HEK293 (cell line): ENCODE results near the gene P2RX6.

ENCODE experiments used
- CTCF ChIA-PET: fragments of 350-600 bp; formaldehyde crosslinking; extraction: SDS; loops from one replicate; lab custom pipeline; 2021; ENCODE audit warnings: antibody characterized with exemption; lab: Yijun Ruan, JAX
- POLR2A ChIA-PET: fragments of 300-600 bp; formaldehyde crosslinking; extraction: SDS; loops from one replicate; lab custom pipeline; 2020; ENCODE audit warnings: antibody characterized with exemption, inconsistent platforms; lab: Yijun Ruan, JAX
- H3K27ac ChIP-seq: fragments of 200-500 bp; sonication (Bioruptor generic); 2 replicates; pipeline ENCODE4 v1.5.1; 2014; ENCODE audit warnings: low read depth, low read length, control low read depth, inconsistent platforms; ENCODE audit errors: extremely low read depth
- H3K36me3 ChIP-seq, 2 experiments: fragments of 200-500 bp in 1 of 2; sonication (Bioruptor generic) in 1 of 2; 1 replicate in 1 of 2; 2 replicates in 1 of 2; pipeline ENCODE4 v1.5.1; 2014 to 2017; ENCODE audit warnings: inconsistent platforms in 2 of 2, low read length in 2 of 2; ENCODE audit not compliant: control insufficient read depth in 2 of 2, insufficient read depth in 1 of 2
- H3K4me1 ChIP-seq: fragments of 200-500 bp; sonication (Bioruptor generic); 2 replicates; pipeline ENCODE4 v1.5.1; 2014; ENCODE audit warnings: mild to moderate bottlenecking, low read length, inconsistent platforms; ENCODE audit not compliant: control insufficient read depth, insufficient read depth
- H3K4me3 ChIP-seq: 2 replicates; pipeline ENCODE4 v1.5.1; 2011; ENCODE audit warnings: low read depth, mild to moderate bottlenecking, control low read depth, low read length, moderate library complexity
- H3K9me3 ChIP-seq: fragments of 200-500 bp; sonication (Bioruptor generic); 2 replicates; pipeline ENCODE4 v1.5.1; 2014; ENCODE audit warnings: low read depth, low read length, inconsistent platforms; ENCODE audit not compliant: control insufficient read depth, insufficient read depth
- HOXA7 ChIP-seq: sonication (generic); formaldehyde crosslinking; IDR thresholded peaks from 2 replicates; pipeline ENCODE4 v1.8.1; 2022; ENCODE audit warnings: missing genetic modification reagents, borderline replicate concordance
- RBAK ChIP-seq: fragments of 450-650 bp; formaldehyde crosslinking; IDR thresholded peaks from 2 replicates; pipeline ENCODE4 v1.5.1; 2016; ENCODE audit warnings: missing biosample characterization, missing genetic modification characterization
- SCRT1 ChIP-seq: fragments of 450-650 bp; formaldehyde crosslinking; IDR thresholded peaks from 2 replicates; pipeline ENCODE4 v1.5.1; 2016; ENCODE audit warnings: missing biosample characterization, missing genetic modification characterization, borderline replicate concordance
- YY2 ChIP-seq: fragments of 450-650 bp; formaldehyde crosslinking; IDR thresholded peaks from 2 replicates; pipeline ENCODE4 v1.5.1; 2016; ENCODE audit warnings: missing biosample characterization, missing genetic modification characterization
- ZBTB48 ChIP-seq: fragments of 450-650 bp; formaldehyde crosslinking; IDR thresholded peaks from 2 replicates; pipeline ENCODE4 v1.5.1; 2016; ENCODE audit warnings: missing biosample characterization, missing genetic modification characterization
- ZBTB49 ChIP-seq: fragments of 450-650 bp; formaldehyde crosslinking; IDR thresholded peaks from 2 replicates; pipeline ENCODE4 v1.5.1; 2016; ENCODE audit warnings: missing biosample characterization, missing genetic modification characterization, low read depth
- ZIC2 ChIP-seq: fragments of 450-650 bp; formaldehyde crosslinking; IDR thresholded peaks from 2 replicates; pipeline ENCODE4 v1.5.1; 2016; ENCODE audit warnings: missing biosample characterization, missing genetic modification characterization
- ZNF112 ChIP-seq: fragments of 450-650 bp; formaldehyde crosslinking; IDR thresholded peaks from 2 replicates; pipeline ENCODE4 v1.5.0; 2017; ENCODE audit warnings: missing biosample characterization, missing genetic modification characterization
- ZNF223 ChIP-seq: fragments of 450-650 bp; formaldehyde crosslinking; IDR thresholded peaks from 2 replicates; pipeline ENCODE4 v1.5.1; 2016; ENCODE audit warnings: missing biosample characterization, missing genetic modification characterization
- ZNF37A ChIP-seq: fragments of 450-650 bp; IDR thresholded peaks from 2 replicates; pipeline ENCODE4 v1.5.1; 2018; ENCODE audit warnings: missing biosample characterization, missing genetic modification characterization
- ZNF391 ChIP-seq: fragments of 450-650 bp; formaldehyde crosslinking; IDR thresholded peaks from 2 replicates; pipeline ENCODE4 v1.5.1; 2016; ENCODE audit warnings: low read depth, missing biosample characterization, missing genetic modification characterization, borderline replicate concordance
- ZNF510 ChIP-seq: fragments of 450-650 bp; formaldehyde crosslinking; IDR thresholded peaks from 2 replicates; pipeline ENCODE4 v1.5.1; 2018; ENCODE audit warnings: mild to moderate bottlenecking, missing genetic modification characterization, missing biosample characterization; ENCODE audit not compliant: insufficient replicate concordance
- ZNF518A ChIP-seq: fragments of 450-650 bp; formaldehyde crosslinking; conservative IDR thresholded peaks from 2 replicates; pipeline ENCODE4 v1.5.1; 2016; ENCODE audit warnings: low read depth, missing biosample characterization, missing genetic modification characterization
- ZNF555 ChIP-seq: fragments of 450-650 bp; formaldehyde crosslinking; conservative IDR thresholded peaks from 2 replicates; pipeline ENCODE4 v1.5.1; 2017; ENCODE audit warnings: missing biosample characterization, mild to moderate bottlenecking, missing genetic modification characterization, inconsistent platforms
- ZNF621 ChIP-seq: fragments of 450-650 bp; formaldehyde crosslinking; IDR thresholded peaks from 2 replicates; pipeline ENCODE4 v1.5.1; 2017; ENCODE audit warnings: missing biosample characterization, missing genetic modification characterization
- ZNF677 ChIP-seq: fragments of 450-650 bp; IDR thresholded peaks from 2 replicates; pipeline ENCODE4 v1.5.0; 2018; ENCODE audit warnings: missing biosample characterization, mild to moderate bottlenecking, missing genetic modification characterization, moderate library complexity
- ZNF707 ChIP-seq: fragments of 450-650 bp; formaldehyde crosslinking; IDR thresholded peaks from 2 replicates; pipeline ENCODE4 v1.5.1; 2016; ENCODE audit warnings: missing biosample characterization, missing genetic modification characterization
- ZNF830 ChIP-seq: fragments of 450-650 bp; IDR thresholded peaks from 2 replicates; pipeline ENCODE4 v1.5.0; 2018; ENCODE audit warnings: missing biosample characterization, missing genetic modification characterization, low read depth, mild to moderate bottlenecking, moderate library complexity
- ZSCAN23 ChIP-seq: fragments of 450-650 bp; formaldehyde crosslinking; IDR thresholded peaks from 2 replicates; pipeline ENCODE4 v1.5.1; 2016; ENCODE audit warnings: missing biosample characterization, missing genetic modification characterization
- TF ChIP-seq, protein P1 (sequence below): fragments of 450-650 bp; formaldehyde crosslinking; IDR thresholded peaks from 2 replicates; pipeline ENCODE4 v1.5.1; 2016; ENCODE audit warnings: missing biosample characterization, missing genetic modification characterization
- TF ChIP-seq, protein P2 (sequence below): fragments of 450-650 bp; formaldehyde crosslinking; IDR thresholded peaks from 2 replicates; pipeline ENCODE4; 2016; ENCODE audit warnings: missing biosample characterization, missing genetic modification characterization
- TF ChIP-seq, protein P3 (sequence below): fragments of 450-650 bp; formaldehyde crosslinking; IDR thresholded peaks from 2 replicates; pipeline ENCODE4 v1.5.1; 2017; ENCODE audit warnings: missing biosample characterization, missing genetic modification characterization

Gene P2RX6

GRCh38 chr22:21022507-21022906 lies 7.5 kb downstream of the P2RX6 start (continued):
- TF ChIP-seq, protein P1, sequence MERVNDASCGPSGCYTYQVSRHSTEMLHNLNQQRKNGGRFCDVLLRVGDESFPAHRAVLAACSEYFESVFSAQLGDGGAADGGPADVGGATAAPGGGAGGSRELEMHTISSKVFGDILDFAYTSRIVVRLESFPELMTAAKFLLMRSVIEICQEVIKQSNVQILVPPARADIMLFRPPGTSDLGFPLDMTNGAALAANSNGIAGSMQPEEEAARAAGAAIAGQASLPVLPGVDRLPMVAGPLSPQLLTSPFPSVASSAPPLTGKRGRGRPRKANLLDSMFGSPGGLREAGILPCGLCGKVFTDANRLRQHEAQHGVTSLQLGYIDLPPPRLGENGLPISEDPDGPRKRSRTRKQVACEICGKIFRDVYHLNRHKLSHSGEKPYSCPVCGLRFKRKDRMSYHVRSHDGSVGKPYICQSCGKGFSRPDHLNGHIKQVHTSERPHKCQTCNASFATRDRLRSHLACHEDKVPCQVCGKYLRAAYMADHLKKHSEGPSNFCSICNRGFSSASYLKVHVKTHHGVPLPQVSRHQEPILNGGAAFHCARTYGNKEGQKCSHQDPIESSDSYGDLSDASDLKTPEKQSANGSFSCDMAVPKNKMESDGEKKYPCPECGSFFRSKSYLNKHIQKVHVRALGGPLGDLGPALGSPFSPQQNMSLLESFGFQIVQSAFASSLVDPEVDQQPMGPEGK = no peak
- no peak for TF ChIP-seq SCRT1 (tag by site-specific recombination)
- no peak for TF ChIP-seq ZSCAN23

- H3K4me1 ChIP-seq = no peaks in the 10 kb centered on the region
- POLR2A ChIA-PET = no interaction called here
- TF ChIP-seq ZBTB49 (tag by site-specific recombination) = no peak
- TF ChIP-seq, protein P2, sequence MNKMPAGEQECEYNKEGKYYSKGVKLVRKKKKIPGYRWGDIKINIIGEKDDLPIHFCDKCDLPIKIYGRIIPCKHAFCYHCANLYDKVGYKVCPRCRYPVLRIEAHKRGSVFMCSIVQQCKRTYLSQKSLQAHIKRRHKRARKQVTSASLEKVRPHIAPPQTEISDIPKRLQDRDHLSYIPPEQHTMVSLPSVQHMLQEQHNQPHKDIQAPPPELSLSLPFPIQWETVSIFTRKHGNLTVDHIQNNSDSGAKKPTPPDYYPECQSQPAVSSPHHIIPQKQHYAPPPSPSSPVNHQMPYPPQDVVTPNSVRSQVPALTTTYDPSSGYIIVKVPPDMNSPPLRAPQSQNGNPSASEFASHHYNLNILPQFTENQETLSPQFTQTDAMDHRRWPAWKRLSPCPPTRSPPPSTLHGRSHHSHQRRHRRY (tag by site-specific recombination) = no peak
- no peak for TF ChIP-seq ZNF510 (tag by site-specific recombination)
- TF ChIP-seq ZNF391 (tag by site-specific recombination) = no peak
- TF ChIP-seq ZNF677 = no peak
- no peak for TF ChIP-seq RBAK (tag by site-specific recombination)
- TF ChIP-seq ZNF37A = no peak
- no peak for TF ChIP-seq ZNF223 (tag by site-specific recombination)
- no peak for TF ChIP-seq ZBTB48
- TF ChIP-seq ZNF830 (tag by site-specific recombination) = no peak
- TF ChIP-seq HOXA7 (CRISPR knock-in tag) = no peak
- TF ChIP-seq, protein P3, sequence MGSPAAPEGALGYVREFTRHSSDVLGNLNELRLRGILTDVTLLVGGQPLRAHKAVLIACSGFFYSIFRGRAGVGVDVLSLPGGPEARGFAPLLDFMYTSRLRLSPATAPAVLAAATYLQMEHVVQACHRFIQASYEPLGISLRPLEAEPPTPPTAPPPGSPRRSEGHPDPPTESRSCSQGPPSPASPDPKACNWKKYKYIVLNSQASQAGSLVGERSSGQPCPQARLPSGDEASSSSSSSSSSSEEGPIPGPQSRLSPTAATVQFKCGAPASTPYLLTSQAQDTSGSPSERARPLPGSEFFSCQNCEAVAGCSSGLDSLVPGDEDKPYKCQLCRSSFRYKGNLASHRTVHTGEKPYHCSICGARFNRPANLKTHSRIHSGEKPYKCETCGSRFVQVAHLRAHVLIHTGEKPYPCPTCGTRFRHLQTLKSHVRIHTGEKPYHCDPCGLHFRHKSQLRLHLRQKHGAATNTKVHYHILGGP (tag by site-specific recombination) = no peak
- no peak for TF ChIP-seq ZIC2 (tag by site-specific recombination)
- no peak for TF ChIP-seq ZNF707
- TF ChIP-seq YY2 (tag by site-specific recombination) = no peak
- TF ChIP-seq ZNF621 (tag by site-specific recombination) = no peak
- no peak for TF ChIP-seq ZNF112 (tag by site-specific recombination)
- TF ChIP-seq ZNF555 (tag by site-specific recombination) = no peak
- TF ChIP-seq ZNF518A (tag by site-specific recombination) = no peak
- H3K4me3 ChIP-seq = no peak overlapping the region
- H3K27ac ChIP-seq = no peak overlapping the region
- CTCF ChIA-PET = interaction anchor here (0.6 kb wide), 1 partner anchor 10 kb away, joined by 5 read pairs; no protein-coding TSS in a partner anchor
- no peaks in the 10 kb centered on the region for H3K9me3 ChIP-seq
- H3K36me3 ChIP-seq = no peaks in the 10 kb centered on the region
Observed at GRCh38 chr22:21022955-21023614, 8.1 kb downstream of the P2RX6 start.
